SH-SY5Y (cell line): ENCODE results near the gene UBE2J1.

Experiments
- GATA2 ChIP-seq: IDR thresholded peaks from 2 replicates; pipeline ENCODE4 v1.6.1; 2011; ENCODE audit warnings: mild to moderate bottlenecking, low read depth, low read length
- GATA3 ChIP-seq: IDR thresholded peaks from 2 replicates; pipeline ENCODE4 v1.6.1; 2011; ENCODE audit warnings: low read depth, mild to moderate bottlenecking, low read length, moderate library complexity

GRCh38 chr6:89356642-89357170 is 4.2 kb upstream of the UBE2J1 start:
- TF ChIP-seq GATA3 (no peak), GATA2 (no peak)
